Naive B cell (primary cell): ENCODE measurements around the gene ZNF566. TPM values are rescaled to one million over a fixed set of nuclear protein-coding genes. Genes with fewer than 3 reads are reported as not detected.
"Not testable (repeated sequence)": the region's sequence is repeated elsewhere in the genome, so short reads cannot be mapped to it uniquely, and the experiment has no call there.

Experiments
- ATAC-seq, 2 donors: fragments of 150-1000 bp; cut with Tn5 transposase; 2 replicates each; pipeline ENCODE4 v1.10.0; 2021; ENCODE audit warnings: low read depth in 2 of 2, mild to moderate bottlenecking in 2 of 2, moderate library complexity in 2 of 2
- DNase-seq: peaks from one replicate; pipeline ENCODE4 v3.0.0; 2022
- H3K27ac Mint-ChIP-seq, 6 donors: one replicate each; pipeline ENCODE4 v1.8.0; 2020 to 2022; ENCODE audit warnings: mild to moderate bottlenecking in 6 of 6, mixed read lengths in 6 of 6, moderate library complexity in 5 of 6, inconsistent platforms in 2 of 6
- H3K27me3 Mint-ChIP-seq, 3 donors: one replicate each; pipeline ENCODE4 v1.8.0; 2021 to 2022; ENCODE audit warnings: mixed read lengths in 3 of 3, mild to moderate bottlenecking in 1 of 3
- H3K36me3 Mint-ChIP-seq, 2 donors: one replicate each; pipeline ENCODE4 v1.8.0; 2020 to 2022; ENCODE audit warnings: mixed read lengths in 2 of 2, inconsistent platforms in 1 of 2, mild to moderate bottlenecking in 1 of 2
- H3K4me1 Mint-ChIP-seq, 3 donors: one replicate each; pipeline ENCODE4 v1.8.0; 2020 to 2022; ENCODE audit warnings: mixed read lengths in 3 of 3, inconsistent platforms in 1 of 3, mild to moderate bottlenecking in 1 of 3, moderate library complexity in 1 of 3
- H3K4me3 Mint-ChIP-seq, 8 donors: one replicate each; pipeline ENCODE4 v1.8.0; 2020 to 2022; ENCODE audit warnings: mild to moderate bottlenecking in 8 of 8, mixed read lengths in 8 of 8, moderate library complexity in 8 of 8, inconsistent platforms in 2 of 8
- H3K9me3 Mint-ChIP-seq, 7 donors: one replicate each; pipeline ENCODE4 v1.8.0; 2020 to 2022; ENCODE audit warnings: mixed read lengths in 7 of 7, mild to moderate bottlenecking in 5 of 7, inconsistent platforms in 2 of 7, moderate library complexity in 1 of 7
- polyA plus RNA-seq, 6 donors: library from polyadenylated mRNA; unstranded; fragments of 300-500 nt; fragmentation: Illumina TruSeq; gene quantifications; one replicate each; pipeline ENCODE4 v1.2.3, GENCODE V29; 2021; ENCODE audit warnings: low read depth in 6 of 6

Gene ZNF566
- polyA plus RNA-seq: 10 to 100 TPM; 11.4 to 27.9 (median 17.6) TPM

DNA sequence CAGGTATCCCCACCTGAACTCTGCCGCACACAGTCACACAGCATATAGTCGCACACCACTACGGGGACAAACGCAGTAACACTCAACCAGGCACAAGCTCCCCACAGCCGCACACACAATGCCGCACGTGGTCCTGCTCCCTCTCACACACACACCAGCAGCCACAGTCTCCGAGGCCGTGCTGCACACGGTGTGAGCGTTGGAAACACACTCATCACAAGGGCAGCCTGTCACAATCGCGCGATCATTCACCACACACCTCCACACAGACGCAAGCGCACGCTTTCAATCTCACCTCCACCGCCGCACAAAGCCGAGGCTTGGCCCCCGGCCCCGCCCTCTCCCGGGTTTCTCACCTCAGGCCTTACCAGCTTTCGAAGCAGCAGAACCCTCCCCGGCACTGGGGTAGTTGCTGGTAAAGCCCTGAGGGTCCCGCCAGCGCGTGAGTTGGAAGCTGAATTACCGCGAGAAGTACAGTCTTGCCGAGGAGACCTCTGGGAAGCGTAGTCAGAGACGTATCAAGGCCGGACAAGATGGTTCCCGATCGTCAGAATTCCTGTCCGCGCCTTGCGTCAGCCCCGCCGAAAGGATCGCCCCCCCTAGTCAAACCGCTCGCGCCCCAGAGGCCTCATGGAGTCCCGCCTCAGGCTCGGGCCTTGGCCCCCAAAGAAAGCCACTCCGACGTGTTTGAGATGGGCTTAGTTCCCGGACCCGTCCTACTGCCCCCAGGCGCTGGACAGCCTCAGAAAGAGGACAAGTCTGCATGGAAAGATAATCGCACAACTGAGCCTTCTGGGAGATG lies at the start of gene ZNF566:
Gene ZNF566 (minus strand): TSS at position 444 of the 802 bp plus-strand sequence. CDS start 13,004 bp downstream, outside the sequence.
- Mint-ChIP-seq H3K4me1 (peaks cover 24 to 45% (median 37%) of the 10 kb centered on the region in 3 donors), H3K4me3 (peak within 1 kb of the TSS; percentile 91 to 100 (median 98)), H3K27ac (peak within 1 kb of the TSS; percentile 92 to 99 (median 98)), H3K9me3 (peaks cover 0 to 18% (median 5%) of the 10 kb centered on the region in 7 donors), H3K36me3 (no peaks in the 10 kb centered on the region), H3K27me3 (no peaks in the 10 kb centered on the region)
- DNase-seq: peak; percentile 93
- peak; percentile 89 to 90 for ATAC-seq

DNA sequence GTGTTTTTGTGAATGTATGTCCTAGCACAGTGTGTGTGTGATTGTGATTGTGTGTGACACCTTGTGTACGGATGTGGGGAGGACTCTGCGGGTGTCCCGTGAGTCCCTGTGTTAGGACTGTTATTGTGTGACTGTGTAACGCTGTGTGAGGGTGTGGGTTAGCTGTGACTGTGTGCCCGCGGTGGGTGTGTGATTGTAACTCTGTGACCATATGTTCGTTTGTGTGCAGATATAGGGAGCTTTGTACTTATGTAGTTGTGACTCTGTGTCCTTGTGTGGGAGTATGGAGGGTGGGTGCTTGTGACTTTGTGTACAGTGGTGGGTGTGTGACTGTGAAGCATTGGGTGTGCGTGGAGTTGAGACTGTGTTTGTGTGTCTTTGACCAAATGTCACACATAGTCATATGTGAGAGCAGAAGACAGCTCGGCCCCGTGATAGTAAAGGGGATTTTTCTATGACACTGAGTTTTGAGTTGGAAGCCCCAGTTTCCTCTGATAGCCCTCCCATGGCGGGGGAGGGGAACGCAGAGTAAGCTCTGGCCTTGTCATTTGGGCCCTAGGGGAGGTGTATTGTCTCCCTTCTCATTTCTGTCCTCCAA lies 39.7 kb upstream of the ZNF566 start:
- ATAC-seq: peak; percentile 2 to 4

DNA sequence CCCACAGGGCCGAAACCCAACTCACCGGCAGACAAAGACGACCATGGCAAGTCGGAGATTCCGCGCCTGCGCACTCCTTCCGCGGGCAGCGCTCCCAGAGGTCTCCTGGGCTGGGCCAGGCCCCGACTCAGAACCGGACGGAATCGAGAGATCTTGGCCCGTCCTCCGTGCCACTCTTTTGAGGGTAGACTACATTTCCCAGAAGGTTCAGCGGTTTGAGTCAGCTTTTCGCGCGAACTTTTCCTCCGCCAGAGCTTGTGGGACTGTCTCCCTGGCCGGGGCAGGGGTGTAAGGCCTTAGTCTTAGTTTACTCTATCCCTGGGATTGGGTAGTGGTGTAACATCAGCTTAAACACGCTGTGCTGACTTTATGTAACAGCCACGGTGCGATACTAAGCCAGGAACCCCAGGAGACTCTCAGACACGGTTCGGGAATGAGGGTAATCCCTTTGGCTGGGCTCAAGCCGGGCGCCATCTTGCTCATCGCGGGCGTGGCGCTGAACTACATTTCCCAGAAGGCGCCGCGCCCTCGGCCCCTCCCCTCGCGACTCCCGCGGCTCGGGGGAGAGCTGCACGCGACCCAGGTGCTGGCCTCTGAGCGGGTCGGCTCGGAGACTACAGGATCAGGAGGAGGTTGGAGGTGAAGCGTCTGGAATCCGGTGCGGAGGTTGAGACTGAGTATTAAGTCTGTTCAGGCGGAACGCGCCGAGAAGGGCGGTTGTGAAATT lies 39.0 kb upstream of the ZNF566 start, which contains the start of gene ZNF260:
Gene ZNF260 (minus strand): TSS at position 78 of the 727 bp plus-strand sequence. CDS start 13,033 bp downstream, outside the sequence.
- Mint-ChIP-seq H3K27ac (peak within 1 kb of the TSS; percentile 92 to 99 (median 97)), H3K4me3 (peak within 1 kb of the TSS; percentile 94 to 100 (median 98)), H3K4me1 (peaks cover 20 to 44% (median 29%) of the 10 kb centered on the region in 3 donors), H3K36me3 (peaks cover 18% of the 10 kb centered on the region in 2 donors), H3K27me3 (no peaks in the 10 kb centered on the region), H3K9me3 (peaks cover 0 to 40% (median 15%) of the 10 kb centered on the region in 7 donors)
- ATAC-seq (peak; percentile 85 to 87), DNase-seq (peak; percentile 90)

More for the DNA sequence above, 39.7 kb upstream of the ZNF566 start:
- H3K4me1 Mint-ChIP-seq: peaks cover 20 to 44% (median 29%) of the 10 kb centered on the region in 3 donors
- H3K36me3 Mint-ChIP-seq: peaks cover 12 to 16% of the 10 kb centered on the region in 2 donors
- no peaks in the 10 kb centered on the region for H3K27me3 Mint-ChIP-seq
- peaks cover 0 to 46% (median 18%) of the 10 kb centered on the region in 7 donors for H3K9me3 Mint-ChIP-seq
- DNase-seq: no peak
- H3K27ac Mint-ChIP-seq: peak overlapping the region; percentile 92 to 99 (median 96)
- peak overlapping the region; percentile 94 to 100 (median 98) for H3K4me3 Mint-ChIP-seq

DNA sequence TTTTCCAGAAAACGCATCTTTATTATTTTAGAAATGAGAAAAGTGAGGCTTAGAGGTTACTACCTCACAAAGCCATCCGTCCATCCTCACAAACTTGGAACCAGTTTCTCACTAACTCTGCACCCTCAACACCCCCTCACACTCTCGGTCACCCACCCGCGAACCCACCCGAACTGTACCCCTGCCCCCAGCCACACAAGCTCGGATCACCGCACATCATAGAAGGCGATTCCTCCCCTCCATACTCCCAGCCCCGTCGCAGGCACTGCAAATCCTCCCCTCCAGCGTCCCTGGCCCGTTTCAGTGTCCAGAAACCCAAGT lies 38.5 kb upstream of the ZNF566 start:
- peak overlapping the region; percentile 92 to 99 (median 97) for H3K27ac Mint-ChIP-seq

DNA sequence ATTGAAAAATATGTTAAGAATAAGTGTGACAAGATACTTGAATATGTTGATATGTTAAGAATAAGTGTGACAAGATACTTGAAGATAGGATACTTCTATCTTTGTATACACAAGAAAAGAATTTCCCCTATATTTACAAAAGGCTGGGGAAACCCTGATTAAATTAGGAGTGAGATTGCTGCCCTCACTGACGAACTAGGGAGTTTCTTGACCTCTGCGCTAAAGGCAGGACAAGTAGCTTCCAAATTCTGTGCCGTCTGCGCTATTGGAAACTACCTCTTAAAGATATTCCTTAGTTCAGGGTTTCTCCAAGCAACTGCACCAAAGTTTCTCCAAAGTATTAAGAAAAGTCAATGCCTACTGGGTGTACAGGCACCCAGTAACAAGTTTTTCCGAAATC lies 38.0 kb upstream of the ZNF566 start:
- ATAC-seq: no peak
- Mint-ChIP-seq H3K4me1 (peaks cover 20 to 48% (median 29%) of the 10 kb centered on the region in 3 donors), H3K9me3 (peaks cover 5 to 43% (median 16%) of the 10 kb centered on the region in 7 donors), H3K27me3 (no peaks in the 10 kb centered on the region), H3K36me3 (peaks cover 26 to 27% of the 10 kb centered on the region in 2 donors), H3K4me3 (peak overlapping the region; percentile 94 to 100 (median 98)), H3K27ac (peak overlapping the region in 3 of 6 donors; percentile 95 to 99 (median 99))
- DNase-seq: no peak

More for the DNA sequence above, 38.5 kb upstream of the ZNF566 start:
- Mint-ChIP-seq H3K27me3 (no peaks in the 10 kb centered on the region), H3K4me3 (peak overlapping the region; percentile 94 to 100 (median 98)), H3K9me3 (peaks cover 4 to 43% (median 14%) of the 10 kb centered on the region in 7 donors), H3K4me1 (peaks cover 20 to 46% (median 29%) of the 10 kb centered on the region in 3 donors), H3K36me3 (peaks cover 22 to 23% of the 10 kb centered on the region in 2 donors)
- ATAC-seq: no peak
- DNase-seq: no peak

DNA sequence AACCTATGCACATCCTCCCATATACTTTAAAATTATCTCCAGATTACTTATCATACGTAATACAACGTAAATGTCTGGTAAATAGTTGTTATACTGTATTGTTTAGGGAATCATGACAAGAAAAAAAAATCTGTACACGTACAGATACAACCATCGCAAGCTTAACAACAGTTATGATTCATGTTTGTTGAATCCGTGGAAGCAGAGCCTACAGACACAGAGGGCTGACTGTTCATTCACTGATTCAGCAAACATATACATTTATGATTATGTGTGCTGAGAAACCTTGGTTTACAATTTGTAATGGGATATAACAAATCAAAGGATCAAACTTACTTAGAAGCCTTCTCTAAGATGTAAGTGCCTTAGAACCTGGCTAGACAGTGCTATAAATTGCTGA lies 37.2 kb upstream of the ZNF566 start:
- peaks cover 20 to 48% (median 29%) of the 10 kb centered on the region in 3 donors for H3K4me1 Mint-ChIP-seq
- H3K9me3 Mint-ChIP-seq: peaks cover 5 to 40% (median 16%) of the 10 kb centered on the region in 7 donors
- H3K27me3 Mint-ChIP-seq: no peaks in the 10 kb centered on the region
- H3K27ac Mint-ChIP-seq: peak overlapping the region in 1 of 6 donors; percentile 44
- H3K4me3 Mint-ChIP-seq: peak overlapping the region; percentile 7 to 100 (median 82)
- DNase-seq (no peak), ATAC-seq (no peak)
- peaks cover 26 to 27% of the 10 kb centered on the region in 2 donors for H3K36me3 Mint-ChIP-seq

DNA sequence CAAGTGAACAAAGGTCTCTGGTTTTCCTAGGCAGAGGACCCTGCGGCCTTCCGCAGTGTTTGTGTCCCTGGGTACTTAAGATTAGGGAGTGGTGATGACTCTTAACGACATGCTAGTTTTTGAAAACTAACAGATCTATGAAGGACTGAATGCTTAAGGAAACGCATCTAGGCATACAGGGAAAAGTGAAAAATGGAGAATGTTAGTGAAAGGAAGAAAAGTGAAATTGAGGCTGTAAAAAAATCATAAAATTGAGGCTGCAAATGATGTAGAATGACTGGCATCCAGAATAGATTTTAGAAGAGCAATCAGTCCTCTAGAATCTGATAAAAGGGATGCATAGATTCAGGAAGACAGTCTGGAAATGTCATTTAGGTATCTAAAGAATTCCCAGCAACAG lies 35.3 kb upstream of the ZNF566 start:
- peaks cover 5 to 51% (median 30%) of the 10 kb centered on the region in 7 donors for H3K9me3 Mint-ChIP-seq
- DNase-seq: no peak
- H3K27me3 Mint-ChIP-seq: no peaks in the 10 kb centered on the region
- peak overlapping the region in 2 of 8 donors; percentile 32 to 66 for H3K4me3 Mint-ChIP-seq
- peaks cover 20 to 46% (median 29%) of the 10 kb centered on the region in 3 donors for H3K4me1 Mint-ChIP-seq
- H3K36me3 Mint-ChIP-seq: peaks cover 34 to 36% of the 10 kb centered on the region in 2 donors
- no peak for ATAC-seq
- no peak overlapping the region for H3K27ac Mint-ChIP-seq

DNA sequence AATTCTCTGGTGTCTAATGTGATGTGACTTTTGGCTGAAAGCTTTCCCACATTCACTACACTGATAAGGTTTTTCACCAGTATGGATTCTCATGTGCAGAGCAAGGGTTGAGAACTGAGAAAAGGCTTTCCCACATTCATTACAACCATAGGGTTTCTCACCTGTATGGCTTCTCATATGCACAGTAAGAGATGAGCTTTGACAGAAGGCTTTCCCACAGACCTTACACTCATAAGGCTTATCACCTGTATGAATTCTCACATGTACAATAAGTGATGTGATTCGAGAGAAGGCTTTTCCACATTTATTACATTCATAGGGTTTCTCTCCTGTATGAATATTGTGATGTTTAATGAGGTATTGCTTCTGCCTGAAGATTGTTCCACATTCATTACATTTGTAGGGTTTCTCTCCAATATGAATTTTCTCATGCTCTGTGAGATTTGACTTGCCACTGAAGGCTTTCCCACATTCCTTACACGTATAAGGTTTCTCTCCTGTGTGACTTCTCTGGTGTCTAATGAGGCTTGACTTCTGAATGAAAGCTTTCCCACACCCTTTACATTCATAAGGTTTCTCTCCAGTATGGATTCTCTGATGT lies 24.8 kb upstream of the ZNF566 start:
- no peaks in the 10 kb centered on the region for H3K27me3 Mint-ChIP-seq
- peaks cover 38 to 45% of the 10 kb centered on the region in 2 donors for H3K36me3 Mint-ChIP-seq
- peaks cover 0 to 2% (median 0%) of the 10 kb centered on the region in 3 donors for H3K4me1 Mint-ChIP-seq
- ATAC-seq (no peak), DNase-seq (no peak)
- peaks cover 4 to 86% (median 83%) of the 10 kb centered on the region in 7 donors for H3K9me3 Mint-ChIP-seq
- H3K4me3 Mint-ChIP-seq: no peak overlapping the region
- no peak overlapping the region for H3K27ac Mint-ChIP-seq

DNA sequence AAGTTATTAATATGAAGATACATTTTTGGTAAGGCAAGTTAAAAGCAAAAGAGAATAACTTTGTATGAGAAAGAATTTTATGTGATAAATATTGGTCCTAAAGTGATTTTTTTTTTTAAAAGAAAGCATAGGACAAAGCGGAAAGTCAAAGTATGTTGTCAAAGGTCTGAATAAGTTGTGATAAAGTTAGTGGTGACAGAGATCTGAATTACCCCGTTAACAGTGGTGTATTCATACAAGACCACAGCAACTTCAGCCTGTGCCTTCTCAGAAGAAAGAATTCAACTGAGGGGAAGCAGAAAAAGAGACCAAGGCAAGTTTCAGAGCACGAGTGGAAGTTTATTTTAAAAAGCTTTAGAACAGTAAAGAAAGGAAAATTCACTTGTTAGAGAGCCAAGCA lies 19.0 kb upstream of the ZNF566 start:
- Mint-ChIP-seq H3K36me3 (peaks cover 7 to 9% of the 10 kb centered on the region in 2 donors), H3K4me3 (no peak overlapping the region), H3K27ac (no peak overlapping the region), H3K9me3 (peaks cover 4 to 70% (median 51%) of the 10 kb centered on the region in 7 donors), H3K4me1 (no peaks in the 10 kb centered on the region), H3K27me3 (no peaks in the 10 kb centered on the region)
- ATAC-seq: no peak
- DNase-seq: no peak

DNA sequence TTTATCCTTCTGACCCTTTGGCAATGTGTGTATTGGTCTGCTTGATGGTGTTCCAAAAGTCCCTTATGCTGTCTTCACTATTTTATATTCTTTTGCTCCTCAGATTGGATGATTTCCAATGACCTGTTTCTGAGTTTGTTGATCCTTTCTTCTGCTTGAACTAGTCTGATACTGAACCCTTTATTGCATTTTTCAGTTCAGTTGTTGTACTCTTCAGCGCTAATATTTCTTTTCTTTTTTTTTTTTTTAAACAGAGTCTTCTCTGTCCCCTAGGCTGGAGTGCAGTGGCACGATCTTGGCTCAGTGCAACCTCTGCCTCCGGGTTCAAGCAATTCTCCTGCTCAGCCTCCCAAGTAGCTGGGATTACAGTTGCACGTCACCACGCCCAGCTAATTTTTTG lies 12.6 kb upstream of the ZNF566 start:
- Mint-ChIP-seq H3K27me3 (no peaks in the 10 kb centered on the region), H3K27ac (no peak overlapping the region), H3K9me3 (peaks cover 6 to 62% (median 46%) of the 10 kb centered on the region in 7 donors), H3K4me3 (no peak overlapping the region), H3K4me1 (no peaks in the 10 kb centered on the region), H3K36me3 (peaks cover 0 to 26% of the 10 kb centered on the region in 2 donors)
- no peak for ATAC-seq
- DNase-seq: no peak

DNA sequence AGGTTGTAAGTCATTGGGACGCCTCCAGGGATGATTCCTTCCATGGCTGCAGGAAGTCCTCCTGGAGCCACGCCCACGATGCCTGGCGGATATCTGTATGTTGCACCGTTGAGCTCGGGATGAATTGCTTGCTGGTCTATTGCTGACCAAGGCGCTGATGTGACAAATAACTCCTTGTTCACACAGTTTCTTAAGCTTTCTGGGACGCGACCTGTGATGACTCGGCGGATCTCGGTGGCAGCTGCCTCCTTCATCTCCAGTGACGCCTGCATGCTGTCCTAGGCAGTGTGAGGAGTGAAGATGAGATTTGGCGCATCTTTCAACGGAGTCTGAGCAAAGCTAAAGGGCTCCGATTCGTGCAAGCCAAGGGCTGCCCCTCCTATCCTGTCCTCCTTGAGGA lies 7.6 kb upstream of the ZNF566 start:
- Mint-ChIP-seq H3K4me3 (no peak overlapping the region), H3K27me3 (no peaks in the 10 kb centered on the region), H3K4me1 (peaks cover 8 to 9% (median 9%) of the 10 kb centered on the region in 3 donors), H3K9me3 (peaks cover 5 to 34% (median 17%) of the 10 kb centered on the region in 7 donors), H3K27ac (no peak overlapping the region), H3K36me3 (peaks cover 0 to 7% of the 10 kb centered on the region in 2 donors)
- no peak for DNase-seq
- no peak for ATAC-seq

DNA sequence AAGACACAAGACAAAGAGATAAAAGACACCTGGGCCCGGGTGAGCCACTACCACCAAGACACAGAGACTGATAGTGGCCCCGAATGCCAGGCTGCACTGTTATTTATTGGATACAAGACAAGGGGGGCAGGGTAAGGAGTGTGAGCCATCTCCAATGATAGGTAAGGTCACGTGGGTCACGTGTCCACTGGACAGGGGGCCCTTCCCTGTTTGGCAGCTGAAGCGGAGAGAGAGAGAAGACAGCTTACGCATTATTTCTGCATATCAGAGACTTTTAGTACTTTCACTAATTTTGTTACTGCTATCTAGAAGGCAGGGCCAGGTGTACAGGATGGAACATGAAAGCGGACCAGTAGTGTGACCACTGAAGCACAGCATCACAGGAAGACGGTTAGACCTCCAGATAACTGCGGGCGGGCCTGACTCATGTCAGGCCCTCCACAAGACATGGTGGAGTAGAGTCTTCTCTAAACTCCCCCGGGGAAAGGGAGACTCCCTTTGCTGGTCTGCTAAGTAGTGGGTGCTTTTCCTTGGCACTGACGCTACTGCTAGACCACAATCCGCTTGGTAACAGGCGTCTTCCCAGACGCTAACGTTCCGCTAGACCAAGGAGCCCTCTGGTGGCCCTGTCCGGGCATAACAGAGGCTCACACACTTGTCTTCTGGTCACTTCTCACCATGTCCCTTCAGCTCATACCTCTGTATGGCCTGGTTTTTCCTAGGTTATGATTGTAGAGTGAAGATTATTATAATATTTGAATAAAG lies 3.5 kb upstream of the ZNF566 start:
- peak overlapping the region; percentile 55 to 89 (median 78) for H3K4me3 Mint-ChIP-seq
- not testable (repeated sequence) for H3K36me3 Mint-ChIP-seq, H3K27me3 Mint-ChIP-seq, ATAC-seq
- H3K27ac Mint-ChIP-seq: peak overlapping the region; percentile 51 to 97 (median 87)
- peak; percentile 58 for DNase-seq
- H3K4me1 Mint-ChIP-seq: peaks cover 24 to 37% (median 32%) of the 10 kb centered on the region in 3 donors
- peaks cover 0 to 18% (median 5%) of the 10 kb centered on the region in 7 donors for H3K9me3 Mint-ChIP-seq
